G401.6 (cell line): Measurements from ENCODE around the gene TTLL12.

Experiments
- FAIRE-seq: peaks from 2 replicates; lab custom pipeline; 2012; peaks lifted over from hg19 to GRCh38; lab: Jason Lieb, UNC

TTLL12 gene

DNA sequence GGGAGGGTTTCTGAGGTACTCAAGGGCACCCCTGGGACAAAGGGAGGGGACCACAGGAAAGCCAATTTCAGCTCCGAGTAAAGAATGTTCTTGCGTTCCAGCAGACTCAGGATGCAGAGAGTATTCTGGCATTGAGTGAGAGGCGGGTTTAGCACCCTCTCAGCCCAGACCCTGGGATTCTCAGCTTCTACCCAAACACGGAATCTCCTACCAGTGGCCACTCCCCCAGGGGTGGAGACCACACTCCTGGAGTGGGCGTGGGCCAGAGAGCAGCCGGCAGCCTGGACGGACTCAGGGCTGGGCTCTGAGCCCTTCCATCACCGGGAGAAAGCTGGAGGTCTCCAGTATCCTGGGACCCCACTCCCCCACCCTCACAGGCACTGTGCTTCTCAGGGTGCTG lies 26.1 kb upstream of the TTLL12 start:
- no peak for FAIRE-seq

DNA sequence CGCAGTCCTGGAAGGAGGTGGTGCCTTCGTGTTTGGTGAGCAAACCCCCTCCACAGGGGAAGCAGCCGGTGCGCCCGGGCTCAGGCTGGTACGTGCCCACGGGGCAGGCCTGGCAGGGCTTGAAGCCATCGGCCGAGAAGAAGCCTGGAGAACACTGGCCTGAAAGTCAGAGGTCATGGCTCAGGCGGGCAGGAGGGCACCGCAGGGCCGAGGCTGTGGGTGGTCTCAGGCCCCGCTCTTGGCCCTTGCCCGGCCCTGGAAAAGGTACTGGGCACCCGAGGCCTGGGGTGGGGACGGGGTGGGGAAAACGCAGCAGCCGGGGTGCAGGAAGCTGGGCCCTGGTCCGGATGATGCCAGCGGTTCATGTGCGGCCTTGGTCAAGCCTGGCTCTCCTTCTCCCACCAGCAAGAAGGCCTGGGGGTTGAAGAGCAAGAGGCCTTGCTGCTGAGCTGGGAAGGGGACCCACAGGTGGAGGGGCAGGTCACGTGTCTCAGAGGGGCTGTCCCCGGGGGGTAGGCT lies 25.6 kb upstream of the TTLL12 start:
- FAIRE-seq = no peak

DNA sequence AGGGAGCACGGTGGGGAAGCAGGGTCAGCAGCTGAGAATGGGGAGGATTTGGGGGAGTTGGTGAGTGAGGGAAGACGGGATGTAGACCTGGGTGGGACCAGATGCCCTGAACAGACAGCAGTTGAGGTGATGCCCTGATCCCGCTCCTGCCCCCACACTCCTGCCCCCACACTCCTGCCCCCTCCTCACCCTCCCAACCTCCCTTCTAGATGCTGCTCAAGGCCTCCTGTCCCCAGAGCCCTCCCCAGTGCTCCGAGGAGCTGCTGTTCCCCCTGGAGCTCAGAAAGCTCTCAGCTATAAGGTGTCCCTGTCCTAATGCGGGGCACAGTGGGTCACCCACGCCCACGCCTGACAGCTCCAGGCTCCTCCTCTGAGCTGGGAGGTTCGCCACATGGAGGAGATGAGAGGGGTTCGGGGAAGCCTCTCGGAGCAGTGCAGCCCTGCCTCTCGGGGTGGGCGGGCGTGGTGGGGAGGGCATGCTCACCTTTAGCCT lies 25.1 kb upstream of the TTLL12 start:
- FAIRE-seq = no peak

DNA sequence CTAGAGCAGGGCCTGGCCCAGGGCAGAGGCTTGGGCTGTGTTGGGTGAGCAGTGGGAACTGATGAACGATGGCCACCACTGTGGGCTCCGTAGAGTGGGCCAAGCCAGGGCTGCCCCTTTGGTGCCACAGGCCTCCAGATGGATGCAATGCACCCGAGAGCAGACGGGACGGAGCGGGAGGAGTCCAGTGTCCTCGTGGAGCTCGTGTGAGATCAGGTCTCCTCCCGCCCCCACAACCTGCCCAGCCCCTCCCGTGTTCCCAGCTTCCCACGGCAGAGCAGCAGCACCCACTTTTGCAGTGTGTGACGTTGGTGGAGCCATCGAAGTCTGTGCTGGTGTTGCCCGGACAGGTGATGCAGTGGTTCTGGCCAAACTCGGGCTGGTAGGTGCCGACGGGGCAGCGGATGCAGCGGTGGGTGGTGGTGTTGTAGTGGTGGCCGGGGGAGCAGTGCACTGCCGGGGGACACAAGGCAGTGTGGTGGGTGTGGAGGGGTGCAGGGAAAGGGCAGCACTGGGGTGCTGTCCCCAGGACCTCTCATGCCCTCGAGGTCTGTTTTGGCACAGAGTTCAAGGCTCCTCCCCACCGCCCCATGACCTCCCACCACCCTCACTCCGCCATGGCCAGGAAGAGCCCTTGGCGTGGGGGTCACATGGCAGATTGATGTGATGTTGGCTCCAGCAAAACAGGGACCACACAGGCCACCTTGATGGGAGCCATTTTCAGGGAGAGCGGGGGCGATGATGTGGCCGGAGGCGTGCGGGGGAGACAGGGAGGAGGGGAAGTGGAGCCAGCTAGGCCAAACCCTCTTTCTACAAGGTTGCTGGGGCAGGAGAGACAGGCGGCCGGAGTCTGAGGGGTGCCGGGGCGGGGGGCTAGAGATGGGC lies 23.9 kb upstream of the TTLL12 start:
- FAIRE-seq = no peak

DNA sequence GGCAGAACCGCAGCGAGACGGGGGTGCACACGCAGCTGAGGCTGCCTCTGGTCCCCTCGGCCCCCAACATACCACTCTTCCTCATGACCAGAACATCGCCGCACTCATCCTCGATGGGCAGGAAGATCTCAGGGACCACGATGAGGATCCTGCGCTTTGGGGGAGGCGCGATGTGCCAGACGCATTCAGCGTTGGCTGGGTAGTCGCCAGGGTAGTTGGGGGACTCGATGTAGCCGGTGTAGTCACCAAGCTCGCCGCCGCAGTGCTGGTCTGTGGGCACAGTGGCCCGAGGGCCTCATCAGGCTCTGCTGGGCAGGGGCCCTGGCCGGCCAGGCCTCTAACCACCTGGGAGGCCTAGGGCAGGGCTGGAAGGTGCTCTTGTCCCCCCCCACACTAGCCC lies 23.0 kb upstream of the TTLL12 start:
- no peak for FAIRE-seq

DNA sequence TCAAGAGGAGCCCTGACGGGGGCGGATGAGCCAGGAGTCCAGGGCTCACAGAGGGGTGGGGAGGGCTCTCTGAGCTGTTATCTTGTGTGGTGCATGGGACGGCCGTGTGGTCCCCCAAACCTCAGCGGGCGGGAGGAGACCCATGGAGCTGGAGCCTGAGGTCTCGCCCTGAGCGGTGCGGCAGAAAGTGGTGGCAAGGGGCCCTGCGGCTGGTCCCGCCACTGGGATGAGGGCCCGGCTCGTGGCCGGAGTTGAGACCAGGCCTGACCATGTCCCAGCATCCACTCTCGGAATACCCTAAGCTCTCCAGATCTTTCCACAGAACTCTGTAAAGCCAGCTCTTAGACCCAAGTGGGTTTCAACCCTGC lies 22.6 kb upstream of the TTLL12 start:
- FAIRE-seq = no peak

GRCh38 chr22:43208703-43209522 lies 22.0 kb upstream of the TTLL12 start:
- no peak for FAIRE-seq

- FAIRE-seq = no peak
These were observed 21.1 kb upstream of the TTLL12 start for GRCh38 chr22:43207849-43208702.

DNA sequence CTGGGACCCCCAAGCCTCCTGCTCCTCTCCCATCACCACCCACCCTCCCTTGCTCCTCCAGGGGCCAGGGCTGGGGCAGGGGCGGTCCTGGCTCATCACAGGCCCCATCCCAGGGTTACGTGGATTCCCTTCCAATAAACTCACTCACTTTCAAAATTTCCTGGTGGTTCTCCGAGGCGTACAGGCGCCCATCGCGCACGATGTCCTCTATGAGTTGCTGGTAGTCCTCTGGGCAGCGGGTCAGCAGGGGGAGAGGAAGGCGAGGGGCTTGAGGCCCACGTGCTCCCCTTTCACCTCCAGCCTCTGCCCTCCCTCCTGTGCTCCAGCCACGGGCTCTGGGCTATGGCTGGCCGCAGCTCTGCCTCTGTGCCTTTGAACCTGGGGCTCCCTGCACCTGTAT lies 20.5 kb upstream of the TTLL12 start:
- no peak for FAIRE-seq

DNA sequence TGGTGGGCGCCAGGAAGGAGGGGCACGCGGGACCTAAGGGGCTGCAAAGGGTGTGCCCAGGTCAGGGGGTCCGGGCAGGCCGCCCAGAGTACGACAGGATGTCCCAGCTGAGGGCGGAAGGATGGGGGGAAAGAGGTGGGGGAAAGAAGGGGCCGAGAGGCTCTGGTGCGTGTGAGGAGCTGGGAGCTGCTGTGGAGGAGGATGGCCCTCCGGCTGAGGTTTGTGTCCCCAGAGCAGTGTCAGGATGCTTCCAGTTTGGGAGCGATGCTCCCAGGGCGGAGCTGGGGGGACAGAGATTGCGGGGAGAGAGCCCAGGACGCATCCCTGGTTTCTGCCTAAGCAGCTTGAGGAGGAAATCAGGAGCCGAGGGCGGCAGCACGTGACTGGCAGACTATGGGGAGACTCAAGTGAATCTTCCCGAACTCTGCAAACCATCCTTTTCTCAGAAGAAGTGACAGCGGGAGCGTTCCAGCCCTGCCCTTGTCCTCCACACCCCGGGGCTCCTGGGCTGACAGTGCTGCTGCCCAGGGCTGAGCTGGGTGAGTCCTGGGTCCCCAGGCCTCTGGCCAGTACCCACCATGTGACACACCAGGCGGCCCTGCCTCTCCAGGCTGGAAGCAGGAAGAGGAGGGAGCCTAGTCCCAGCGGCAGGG lies 19.7 kb upstream of the TTLL12 start:
- no peak for FAIRE-seq

DNA sequence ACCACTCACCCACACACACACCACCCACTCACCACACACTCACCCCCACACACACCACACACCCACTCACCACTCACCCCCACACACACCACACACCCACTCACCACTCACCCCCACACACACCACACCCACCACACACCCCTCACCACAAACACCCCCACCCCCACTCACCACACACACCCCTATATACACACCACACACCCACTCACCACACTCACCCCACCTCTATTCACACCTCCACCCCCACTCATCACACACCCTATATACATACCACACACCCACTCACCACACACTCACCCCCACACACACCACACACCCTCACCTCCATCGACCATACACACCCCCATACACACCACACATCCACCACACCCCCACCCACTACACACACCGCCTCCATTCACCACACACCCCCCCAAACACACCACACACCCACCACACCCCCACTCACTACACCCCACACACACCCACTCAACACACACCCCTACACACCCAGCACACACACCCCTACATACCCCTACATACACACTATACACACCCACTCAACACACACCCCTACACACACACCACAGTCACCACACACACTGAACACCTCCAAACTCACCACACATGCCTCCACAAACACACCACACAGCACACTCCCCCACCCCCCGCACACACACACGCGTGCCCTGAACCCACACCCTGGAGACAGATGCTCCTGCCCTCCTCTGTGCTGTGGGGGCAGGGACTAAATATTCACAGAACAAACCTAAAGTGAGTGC lies 19.0 kb upstream of the TTLL12 start:
- no peak for FAIRE-seq

- no peak for FAIRE-seq
These were observed 18.3 kb upstream of the TTLL12 start for GRCh38 chr22:43205261-43205691.

GRCh38 chr22:43203471-43203981 lies 16.6 kb upstream of the TTLL12 start:
- FAIRE-seq = no peak

GRCh38 chr22:43202756-43203410 lies 15.9 kb upstream of the TTLL12 start:
- no peak for FAIRE-seq

DNA sequence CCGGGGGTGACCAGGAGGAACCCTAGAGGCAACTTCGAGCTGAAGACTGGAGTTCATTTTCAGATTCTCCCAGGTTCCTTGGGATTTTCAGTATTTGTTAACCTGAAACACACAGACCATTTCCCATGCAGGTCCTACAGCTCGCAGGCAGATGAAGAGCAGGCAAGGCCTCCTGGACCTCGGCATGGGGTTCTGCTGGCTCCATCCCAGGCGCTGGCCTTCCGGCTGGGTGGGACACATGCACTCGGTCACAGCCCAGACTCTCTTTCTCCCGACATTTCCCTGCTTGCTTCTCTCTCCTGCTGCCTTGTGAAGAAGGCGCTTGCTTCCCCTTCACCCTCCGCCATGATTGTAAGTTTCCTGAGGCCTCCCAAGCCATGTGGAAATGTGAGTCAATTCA lies 15.4 kb upstream of the TTLL12 start:
- no peak for FAIRE-seq

DNA sequence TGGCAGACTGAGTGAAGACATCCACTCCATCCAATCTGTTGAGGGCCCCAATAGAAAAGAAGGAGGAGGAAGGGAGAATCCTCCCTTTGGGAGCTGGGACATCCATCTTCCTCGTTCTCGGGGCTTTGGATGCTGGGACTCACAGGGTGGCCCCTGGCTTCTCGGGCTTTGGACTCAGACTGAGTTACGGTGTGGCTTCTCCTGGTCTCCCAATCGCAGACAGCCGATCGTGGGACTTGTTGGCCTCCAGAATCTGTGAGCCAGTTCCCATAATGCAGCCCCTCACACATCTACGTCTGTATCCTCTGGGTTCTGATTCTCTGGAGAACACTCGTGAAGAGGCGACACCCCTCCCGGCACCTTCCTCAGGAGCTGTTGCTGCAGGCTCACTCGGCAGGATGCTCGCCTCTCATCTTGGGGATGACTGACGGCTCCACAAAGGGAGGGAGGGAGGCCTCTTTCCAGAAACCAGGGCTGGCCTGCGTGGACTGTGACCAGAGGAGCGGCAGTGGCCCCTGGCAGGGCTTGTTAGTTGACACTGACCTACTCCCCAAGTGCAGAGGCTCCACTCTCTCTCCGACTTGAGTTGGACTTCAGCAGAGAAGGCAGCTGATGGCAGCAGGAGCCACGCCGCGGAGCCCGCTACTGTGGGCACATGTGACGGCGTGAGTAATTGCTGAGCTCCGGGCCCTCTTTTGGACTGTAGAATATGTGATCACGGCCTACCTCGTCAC lies 14.7 kb upstream of the TTLL12 start:
- no peak for FAIRE-seq

DNA sequence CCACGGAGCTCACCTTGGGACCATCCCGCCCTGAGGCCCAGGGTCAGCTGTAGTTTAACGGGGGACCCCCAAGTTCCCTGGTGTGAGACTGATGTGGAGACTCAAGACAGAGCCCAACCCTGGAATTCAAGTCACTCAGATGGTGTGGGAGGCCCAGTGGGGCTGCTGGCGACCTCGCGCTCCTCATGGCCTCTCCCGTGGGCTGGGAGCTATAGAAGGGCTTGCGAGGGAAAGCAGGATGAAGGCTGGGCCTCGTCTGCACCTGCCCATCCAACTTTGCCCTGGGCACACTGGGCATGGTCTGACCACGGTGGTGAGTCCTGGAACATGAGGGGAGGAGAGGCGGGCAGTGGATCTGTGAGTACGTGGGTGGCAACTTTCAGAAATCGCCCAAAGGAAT lies 13.6 kb upstream of the TTLL12 start:
- no peak for FAIRE-seq

GRCh38 chr22:43200031-43200430 lies 13.1 kb upstream of the TTLL12 start:
- no peak for FAIRE-seq

DNA sequence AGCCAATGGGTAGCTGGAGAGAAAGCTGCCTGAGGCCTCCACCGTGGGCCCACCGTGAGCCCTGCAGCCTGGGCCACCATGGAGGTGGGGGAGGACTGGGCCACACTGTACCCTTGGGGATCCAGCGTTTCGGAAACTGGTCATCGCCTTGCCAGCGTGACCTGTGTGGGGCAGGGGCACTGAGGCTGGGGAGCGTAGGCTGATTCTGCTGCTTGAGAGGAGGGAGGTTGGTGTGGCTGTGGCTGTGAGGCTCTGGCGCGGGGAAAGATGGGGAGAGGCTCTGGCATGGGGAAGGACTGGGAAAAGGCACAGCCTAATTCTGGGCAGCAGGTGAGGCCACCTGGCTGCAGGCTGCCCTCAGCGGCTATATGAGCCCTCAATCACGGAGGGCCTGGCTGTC lies 12.6 kb upstream of the TTLL12 start:
- FAIRE-seq = no peak
